Measurements from ENCODE around the gene NECTIN3.
A peak's percentile ranks its signal among the peaks of the same experiment; 100 is the strongest.

NECTIN3 gene

GRCh38 chr3:111112913-111113312 is 41.3 kb downstream of the NECTIN3 start:
- Histone ChIP-seq H3K27me3 (replicated peaks) (no peaks in the 10 kb centered on the region), H3K4me3 (ENCODE audit: low read depth, low read length) (no peak overlapping the region), H3K36me3 (replicated peaks) (no peaks in the 10 kb centered on the region), H3K27ac (no peak overlapping the region)
- DNase-seq: peak; percentile 18
- in situ Hi-C loops (cut with HindIII; ENCODE audit: low pct_ligation_motif_present, low sequenced_read_pairs): no loop called here
- TF ChIP-seq CTCF (IDR thresholded peaks at IDR 0.05; ENCODE audit: low read depth, low read length, missing control alignments): no peak

GRCh38 chr3:111128884-111129283 is 57.3 kb downstream of the NECTIN3 start:
- in situ Hi-C loops (cut with HindIII; ENCODE audit: low pct_ligation_motif_present, low sequenced_read_pairs): no loop called here
- DNase-seq: peak; percentile 7
- Histone ChIP-seq H3K36me3 (replicated peaks) (no peaks in the 10 kb centered on the region), H3K4me3 (ENCODE audit: low read depth, low read length) (no peak overlapping the region), H3K27me3 (replicated peaks) (no peaks in the 10 kb centered on the region), H3K27ac (no peak overlapping the region)
- no peak for TF ChIP-seq CTCF (IDR thresholded peaks at IDR 0.05; ENCODE audit: low read depth, low read length, missing control alignments)

GRCh38 chr3:111130827-111131226 is 59.2 kb downstream of the NECTIN3 start:
- no peak for TF ChIP-seq CTCF (IDR thresholded peaks at IDR 0.05; ENCODE audit: low read depth, low read length, missing control alignments)
- in situ Hi-C loops (cut with HindIII; ENCODE audit: low pct_ligation_motif_present, low sequenced_read_pairs): no loop called here
- no peaks in the 10 kb centered on the region for H3K27me3 ChIP-seq (replicated peaks)

GRCh38 chr3:111134302-111134701 is 62.7 kb downstream of the NECTIN3 start:
- no peak for DNase-seq
- TF ChIP-seq CTCF (IDR thresholded peaks at IDR 0.05; ENCODE audit: low read depth, low read length, missing control alignments): no peak
- Histone ChIP-seq H3K36me3 (replicated peaks) (no peaks in the 10 kb centered on the region), H3K27ac (no peak overlapping the region), H3K27me3 (replicated peaks) (no peaks in the 10 kb centered on the region), H3K4me3 (ENCODE audit: low read depth, low read length) (no peak overlapping the region)
- in situ Hi-C loops (cut with HindIII; ENCODE audit: low pct_ligation_motif_present, low sequenced_read_pairs): no loop called here

More at GRCh38 chr3:111130827-111131226, 59.2 kb downstream of the NECTIN3 start:
- DNase-seq: no peak
- Histone ChIP-seq H3K36me3 (replicated peaks) (no peaks in the 10 kb centered on the region), H3K4me3 (ENCODE audit: low read depth, low read length) (no peak overlapping the region), H3K27ac (no peak overlapping the region)

- TF ChIP-seq CTCF (IDR thresholded peaks at IDR 0.05; ENCODE audit: low read depth, low read length, missing control alignments): no peak
- peak; percentile 84 for DNase-seq
- Histone ChIP-seq H3K36me3 (replicated peaks) (no peaks in the 10 kb centered on the region), H3K4me3 (ENCODE audit: low read depth, low read length) (no peak overlapping the region), H3K27me3 (replicated peaks) (no peaks in the 10 kb centered on the region), H3K27ac (no peak overlapping the region)
- in situ Hi-C loops (cut with HindIII; ENCODE audit: low pct_ligation_motif_present, low sequenced_read_pairs): no loop called here
These were observed 79.8 kb downstream of the NECTIN3 start for GRCh38 chr3:111151438-111151837.

GRCh38 chr3:111152496-111152895 is 80.9 kb downstream of the NECTIN3 start:
- H3K4me3 ChIP-seq (ENCODE audit: low read depth, low read length): no peak overlapping the region
- no peak for TF ChIP-seq CTCF (IDR thresholded peaks at IDR 0.05; ENCODE audit: low read depth, low read length, missing control alignments)
- in situ Hi-C loops (cut with HindIII; ENCODE audit: low pct_ligation_motif_present, low sequenced_read_pairs): no loop called here
- no peaks in the 10 kb centered on the region for H3K36me3 ChIP-seq (replicated peaks)
- H3K27me3 ChIP-seq (replicated peaks): no peaks in the 10 kb centered on the region
- DNase-seq: no peak
- no peak overlapping the region for H3K27ac ChIP-seq

Data from brain microvascular endothelial cell (primary cell).